Suppressor macrophage treated with lipopolysaccharide for 1 hour (primary cell): ENCODE results near the gene MAB21L3.
"Not testable (repeated sequence)": the region's sequence is repeated elsewhere in the genome, so short reads cannot be mapped to it uniquely, and the experiment has no call there.

Source experiments
- DNase-seq, 3 donors: peaks; one replicate each; pipeline ENCODE4 v3.0.0-alpha.2; 2020 to 2022

The MAB21L3 gene

GRCh38 chr1:116139592-116140134, 28.5 kb downstream of the MAB21L3 start:
- DNase-seq, result no peak

- no peak for DNase-seq
Measured at GRCh38 chr1:116144151-116144550, 33.0 kb downstream of the MAB21L3 start.

- not testable (repeated sequence) for DNase-seq
Measured at GRCh38 chr1:116146447-116147113, 35.4 kb downstream of the MAB21L3 start.

GRCh38 chr1:116147114-116147510, 35.9 kb downstream of the MAB21L3 start:
- no peak for DNase-seq

GRCh38 chr1:116147972-116148371, 36.8 kb downstream of the MAB21L3 start:
- DNase-seq, result no peak

- no peak for DNase-seq
Measured at GRCh38 chr1:116148967-116149366, 37.8 kb downstream of the MAB21L3 start.

- no peak for DNase-seq
Measured at GRCh38 chr1:116150368-116150767, 39.2 kb downstream of the MAB21L3 start.

GRCh38 chr1:116151739-116152576, 40.8 kb downstream of the MAB21L3 start:
- peak; percentile 89 to 95 (median 94) for DNase-seq

GRCh38 chr1:116152577-116152943, 41.4 kb downstream of the MAB21L3 start:
- DNase-seq, result no peak

GRCh38 chr1:116152950-116153691, 41.9 kb downstream of the MAB21L3 start:
- no peak for DNase-seq

- no peak for DNase-seq
Measured at GRCh38 chr1:116153692-116154031, 42.5 kb downstream of the MAB21L3 start.

- DNase-seq, result no peak
Measured at GRCh38 chr1:116154536-116154935, 43.3 kb downstream of the MAB21L3 start.

- DNase-seq, result no peak
Measured at GRCh38 chr1:116157096-116157495, 45.9 kb downstream of the MAB21L3 start.

GRCh38 chr1:116159177-116159576, 48.0 kb downstream of the MAB21L3 start:
- no peak for DNase-seq

- no peak for DNase-seq
Measured at GRCh38 chr1:116159611-116160010, 48.4 kb downstream of the MAB21L3 start.

- DNase-seq, result no peak
Measured at GRCh38 chr1:116161390-116161789, 50.2 kb downstream of the MAB21L3 start.

GRCh38 chr1:116161877-116162390, 50.7 kb downstream of the MAB21L3 start:
- no peak for DNase-seq

- no peak for DNase-seq
Measured at GRCh38 chr1:116163533-116163932, 52.3 kb downstream of the MAB21L3 start.

GRCh38 chr1:116164150-116164549, 53.0 kb downstream of the MAB21L3 start:
- DNase-seq, result no peak

GRCh38 chr1:116164604-116165368, 53.6 kb downstream of the MAB21L3 start:
- DNase-seq, result peak in 1 of 3 donors; percentile 16

- no peak for DNase-seq
Measured at GRCh38 chr1:116165572-116165971, 54.4 kb downstream of the MAB21L3 start.

GRCh38 chr1:116166011-116166571, 54.9 kb downstream of the MAB21L3 start:
- no peak for DNase-seq
